ENCODE results near the gene CTNNAL1.
"Not testable (repeated sequence)": the region's sequence is repeated elsewhere in the genome, so short reads cannot be mapped to it uniquely, and the experiment has no call there.

Gene CTNNAL1

DNA sequence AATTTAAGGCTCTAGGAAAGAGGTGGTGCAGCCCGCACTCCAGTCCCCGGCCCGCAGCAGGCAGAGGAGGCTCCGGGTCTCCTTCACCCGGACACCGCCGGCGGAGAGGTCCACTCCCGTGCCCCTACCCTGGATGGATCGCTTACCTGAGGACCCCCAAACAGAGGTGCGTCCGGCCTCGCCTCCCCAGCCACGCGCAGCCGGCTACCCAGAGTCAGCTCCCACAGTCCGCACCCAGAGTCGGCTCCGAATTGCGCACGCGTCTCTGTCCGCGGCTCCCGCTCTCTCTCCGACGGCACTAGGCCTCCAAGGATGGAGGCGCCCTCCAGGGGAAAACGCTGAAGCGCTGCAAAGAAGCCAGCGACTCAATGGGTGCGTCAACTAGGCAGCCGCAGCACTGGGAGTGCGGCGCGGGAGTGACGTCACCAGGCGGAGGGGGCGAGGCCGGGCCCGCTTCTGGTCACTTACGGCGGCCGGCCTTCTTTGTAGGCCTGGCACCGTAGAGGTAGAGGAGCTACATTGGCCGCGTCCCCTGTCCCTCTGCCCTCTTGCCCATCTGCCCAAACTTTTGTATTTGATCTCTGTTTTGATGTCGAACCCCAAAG lies 79.5 kb downstream of the CTNNAL1 start, which contains the start of gene ELP1:
TSS of gene ELP1 (minus strand) at position 407 of the 605 bp plus-strand sequence. CDS start 2,978 bp downstream, outside the sequence.
- peak; percentile 83 to 87 for DNase-seq (ENCODE audit: low read depth in 2 of 2)

DNA sequence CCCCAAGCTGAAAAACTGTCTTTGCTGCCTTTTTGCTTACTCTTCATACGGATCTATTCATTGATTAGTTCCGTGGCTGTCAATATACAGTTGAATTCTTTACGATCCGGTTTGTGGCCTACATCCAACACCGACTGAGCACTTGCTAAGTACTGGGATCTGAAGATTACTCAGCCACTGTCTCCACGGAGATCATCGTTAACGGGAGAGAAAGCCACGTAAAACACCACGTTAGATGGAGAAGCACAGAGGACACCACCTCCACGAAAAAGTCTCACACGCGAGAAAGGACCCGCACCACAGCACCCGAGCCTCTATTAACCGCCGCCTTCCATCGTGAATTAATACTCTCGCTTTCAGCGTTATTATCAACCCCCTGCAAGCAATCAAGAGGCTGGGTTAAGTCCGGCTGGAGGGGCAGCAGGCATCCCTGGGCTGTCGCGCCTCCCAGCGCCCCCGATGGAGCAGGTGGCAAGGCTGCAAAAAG lies 80.0 kb downstream of the CTNNAL1 start:
- no peak for DNase-seq (ENCODE audit: low read depth in 2 of 2)

DNA sequence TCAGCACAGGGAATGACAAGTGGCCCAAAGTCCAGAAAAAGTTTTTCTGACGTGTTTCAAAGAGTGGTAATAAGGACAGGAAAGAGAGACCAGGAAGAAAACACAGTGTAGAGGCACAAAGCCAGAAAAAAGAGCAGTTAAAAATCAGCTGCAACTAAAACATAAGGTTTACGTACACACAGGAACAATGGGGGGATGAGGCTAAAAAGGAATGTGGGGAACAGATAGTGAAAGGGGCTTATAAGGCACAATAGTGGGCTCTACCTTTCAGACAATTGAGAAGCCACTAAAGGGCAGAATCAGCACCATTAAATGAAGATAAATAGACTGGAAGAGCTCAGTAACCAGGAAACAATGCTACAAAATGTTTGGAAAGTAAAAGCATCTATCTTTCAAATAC lies 84.9 kb downstream of the CTNNAL1 start:
- no peak for DNase-seq (ENCODE audit: low read depth in 2 of 2)

DNA sequence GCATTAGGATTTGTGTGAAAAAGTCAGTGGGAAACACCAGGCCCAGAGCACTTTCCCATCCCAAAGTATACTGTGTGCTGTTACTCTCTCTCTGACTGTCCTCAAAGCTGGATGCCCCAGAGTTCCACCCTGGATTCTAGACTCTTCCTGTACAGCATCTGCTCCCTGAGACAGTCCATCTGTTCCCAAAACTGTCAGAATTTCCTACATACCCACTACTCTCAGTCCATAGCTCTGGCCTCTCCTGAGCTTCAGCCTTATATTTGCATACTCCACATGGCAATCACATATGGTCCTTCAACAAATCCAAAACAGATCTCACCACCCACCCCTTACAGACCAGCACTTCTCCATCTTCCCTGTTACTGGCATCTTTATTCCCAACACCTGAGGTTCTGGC lies 88.8 kb downstream of the CTNNAL1 start:
- DNase-seq (ENCODE audit: low read depth in 2 of 2), result no peak

DNA sequence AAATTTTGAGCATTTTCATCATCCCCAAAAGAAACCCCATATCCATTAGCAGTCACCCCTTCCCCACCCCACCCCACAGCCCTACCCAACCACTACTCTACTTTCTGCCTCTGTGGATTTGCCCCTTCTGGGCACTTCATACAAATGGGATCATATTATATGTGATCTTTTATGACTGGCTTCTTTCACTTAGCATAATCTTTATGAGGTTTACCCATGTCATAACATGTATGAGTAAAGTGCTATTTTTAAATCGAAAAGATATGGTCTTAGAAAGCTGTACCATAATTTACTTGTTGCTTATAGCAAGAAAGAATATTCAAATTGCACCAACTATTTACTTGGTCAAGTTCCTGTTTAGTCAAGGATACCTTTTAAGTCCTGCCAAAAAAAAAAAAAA lies 92.1 kb downstream of the CTNNAL1 start:
- DNase-seq (ENCODE audit: low read depth in 2 of 2), result no peak

DNA sequence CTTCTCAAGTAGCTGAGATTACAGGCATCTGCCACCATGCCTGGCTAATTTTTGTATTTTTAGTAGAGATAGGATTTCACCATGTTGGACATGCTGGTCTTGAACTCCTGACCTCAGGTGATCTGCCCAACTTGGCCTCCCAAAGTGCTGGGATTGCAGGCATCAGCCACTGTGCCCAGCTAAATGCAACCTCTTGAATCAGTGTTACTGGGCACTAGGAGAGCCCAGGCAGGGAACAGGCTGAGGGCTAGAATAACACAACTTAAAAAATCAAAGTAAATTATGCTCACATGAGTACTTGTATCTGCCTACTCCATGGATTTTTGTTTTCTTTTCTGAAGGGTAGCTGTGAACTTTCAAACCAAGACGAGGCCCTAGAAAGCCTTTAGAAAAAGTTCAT lies 92.9 kb downstream of the CTNNAL1 start:
- DNase-seq (ENCODE audit: low read depth in 2 of 2), result not testable (repeated sequence)

DNA sequence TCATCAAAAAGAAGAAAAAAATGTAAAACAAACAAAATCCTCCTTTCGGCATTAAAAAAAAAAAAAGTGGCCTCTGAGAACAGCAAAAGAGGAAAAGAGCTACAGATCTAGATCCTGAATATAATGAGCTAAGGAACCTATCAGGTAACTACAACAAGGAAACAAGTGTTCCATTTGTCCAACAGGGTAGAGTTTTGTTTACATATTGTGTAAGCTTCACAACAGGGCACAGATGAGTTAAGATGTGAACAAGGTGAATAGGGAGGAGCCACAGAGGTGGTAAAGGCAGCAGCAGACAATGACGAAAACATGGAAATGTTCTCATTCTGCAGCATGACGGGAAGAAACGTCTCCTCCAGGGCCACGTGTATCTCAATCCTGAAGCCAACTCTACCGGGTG lies 93.8 kb downstream of the CTNNAL1 start:
- DNase-seq (ENCODE audit: low read depth in 2 of 2), result no peak

DNA sequence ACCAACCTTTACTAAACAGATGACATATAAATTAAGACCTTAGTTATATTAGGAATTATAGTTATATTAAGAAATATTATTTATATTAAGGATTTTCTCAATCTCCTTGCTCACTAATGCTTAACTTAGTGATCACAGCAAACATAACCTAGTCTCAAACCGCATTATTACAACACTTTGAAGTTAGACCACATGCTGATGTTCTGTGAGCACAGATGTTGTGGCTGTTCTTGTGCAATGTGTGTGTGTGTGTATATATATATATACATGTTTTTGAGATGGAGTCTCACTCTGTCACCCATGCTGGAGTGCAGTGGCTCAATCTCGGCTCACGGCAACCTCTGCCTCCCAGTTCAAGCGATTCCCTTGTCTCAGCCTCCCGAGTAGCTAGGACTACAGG lies 99.9 kb downstream of the CTNNAL1 start:
- DNase-seq (ENCODE audit: low read depth in 2 of 2), result no peak

DNA sequence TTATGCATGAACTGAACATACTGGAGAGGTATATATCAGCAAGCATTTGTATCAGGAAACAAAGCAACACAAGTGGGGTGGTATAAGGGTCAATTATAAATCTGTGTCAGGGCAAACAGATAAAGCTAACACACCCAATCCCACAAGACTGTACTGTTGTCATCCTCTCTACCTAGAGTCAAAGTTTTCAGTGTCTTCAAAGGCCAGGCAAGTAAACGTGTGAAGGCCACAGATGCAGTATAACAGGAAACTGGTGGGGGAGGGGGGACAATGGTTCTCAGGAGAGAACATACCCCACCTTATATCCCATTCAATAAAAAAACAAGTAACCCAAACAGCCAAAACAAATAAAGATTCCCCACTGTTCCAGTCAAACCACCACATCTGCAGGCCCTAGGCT lies 101.5 kb downstream of the CTNNAL1 start:
- DNase-seq (ENCODE audit: low read depth in 2 of 2), result no peak

DNA sequence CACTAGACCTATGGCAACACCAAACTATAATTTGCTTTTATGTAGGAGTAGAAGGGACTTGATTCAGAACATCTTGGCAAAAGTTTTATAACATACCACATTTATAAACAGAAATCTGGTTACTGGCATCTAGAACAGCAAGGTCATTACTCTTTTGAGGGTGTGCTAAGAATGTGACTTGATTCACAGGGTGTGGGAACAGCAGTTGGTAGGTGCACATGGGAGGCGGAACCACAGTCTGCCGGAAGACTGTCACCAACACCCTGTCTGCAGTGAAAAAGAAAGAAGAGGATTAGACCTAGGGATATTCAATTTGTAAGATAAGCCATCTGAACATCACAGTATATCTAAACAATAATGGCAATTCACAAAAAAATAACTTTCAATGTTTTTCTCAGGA lies 102.4 kb downstream of the CTNNAL1 start:
- DNase-seq (ENCODE audit: low read depth in 2 of 2), result no peak

DNA sequence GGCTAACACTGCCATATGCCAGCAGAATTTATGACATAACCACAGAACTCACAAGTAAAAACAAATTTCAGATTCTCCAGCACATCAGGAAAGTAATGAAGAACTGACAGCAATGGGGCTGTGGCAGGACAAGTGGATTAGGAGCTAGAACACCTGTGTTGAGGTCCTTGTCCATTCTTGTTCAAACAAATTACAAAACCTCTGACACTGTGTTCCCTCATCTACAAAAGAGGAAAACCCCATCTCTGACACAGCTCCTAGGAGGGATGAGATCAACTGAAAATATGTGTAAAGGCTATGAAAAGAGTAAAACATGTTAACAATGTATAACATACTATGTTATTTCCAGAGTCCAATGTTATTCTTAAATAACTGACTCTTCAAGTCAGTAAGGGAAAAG lies 102.9 kb downstream of the CTNNAL1 start:
- no peak for DNase-seq (ENCODE audit: low read depth in 2 of 2)

DNA sequence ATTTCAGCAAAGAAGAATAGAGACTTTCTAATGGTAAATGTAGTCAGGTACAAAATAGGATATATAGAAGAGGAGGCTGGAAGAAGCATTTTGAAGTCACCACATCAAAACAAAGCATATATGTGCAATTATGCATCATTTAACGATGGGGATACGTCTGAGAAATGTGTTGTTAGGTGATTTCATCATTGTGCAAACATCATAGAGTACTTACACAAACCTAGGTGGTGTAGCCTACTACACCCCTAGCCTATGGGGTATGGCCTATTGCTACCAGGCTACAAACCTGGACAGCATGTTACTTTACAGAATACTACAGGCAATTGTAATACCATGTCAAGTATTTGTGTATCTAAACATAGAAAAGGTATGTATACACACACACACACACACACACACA lies 107.8 kb downstream of the CTNNAL1 start:
- DNase-seq (ENCODE audit: low read depth in 2 of 2), result no peak

DNA sequence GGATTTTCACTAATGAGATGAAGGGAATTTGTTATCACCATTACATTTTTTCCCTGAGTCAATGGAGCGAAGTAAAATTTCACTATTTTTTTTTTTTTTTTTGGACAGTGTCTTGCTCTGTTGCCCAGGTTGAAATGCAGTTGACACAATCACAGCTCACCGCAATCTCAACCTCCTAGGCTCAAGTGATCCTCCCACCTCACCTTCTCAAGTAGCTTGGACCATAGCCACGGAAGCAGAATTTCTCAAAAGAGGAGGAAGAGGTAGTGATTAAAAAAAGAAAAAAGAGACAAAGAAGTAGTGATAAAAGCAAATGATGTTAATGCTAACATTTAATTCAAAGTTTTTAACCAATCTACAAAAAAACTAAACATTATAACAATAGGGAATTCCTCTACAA lies 109.1 kb downstream of the CTNNAL1 start:
- no peak for DNase-seq (ENCODE audit: low read depth in 2 of 2)

DNA sequence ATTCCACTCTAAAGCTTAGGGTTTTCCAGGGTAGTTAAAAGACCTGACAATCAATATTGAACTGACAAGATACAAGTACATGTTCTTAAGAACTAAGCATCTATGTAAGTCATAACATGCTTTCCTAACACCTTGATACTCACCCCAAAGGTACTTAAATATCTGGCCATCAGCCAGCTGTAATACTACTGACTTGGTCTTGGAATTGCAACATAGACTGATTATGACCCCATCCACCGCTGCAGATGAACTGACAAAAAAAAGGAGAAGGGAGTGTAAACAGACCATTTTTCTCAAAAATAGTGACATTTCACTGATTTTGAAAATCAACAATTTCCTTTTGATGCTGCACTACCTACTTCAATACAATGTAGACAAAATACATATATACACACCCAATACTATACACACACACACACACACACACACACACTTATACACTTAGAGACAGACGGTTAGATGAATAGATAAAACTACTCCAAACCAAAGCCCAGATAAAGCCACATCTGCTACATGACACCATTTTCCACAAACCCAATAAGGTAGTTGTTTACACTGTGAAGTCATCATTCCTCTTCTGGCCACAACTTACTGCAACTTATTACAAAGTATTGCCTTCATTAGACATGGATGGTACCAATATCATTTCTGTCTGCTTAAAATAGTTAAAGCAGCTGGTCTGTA lies 109.7 kb downstream of the CTNNAL1 start:
- DNase-seq (ENCODE audit: low read depth in 2 of 2), result no peak

DNA sequence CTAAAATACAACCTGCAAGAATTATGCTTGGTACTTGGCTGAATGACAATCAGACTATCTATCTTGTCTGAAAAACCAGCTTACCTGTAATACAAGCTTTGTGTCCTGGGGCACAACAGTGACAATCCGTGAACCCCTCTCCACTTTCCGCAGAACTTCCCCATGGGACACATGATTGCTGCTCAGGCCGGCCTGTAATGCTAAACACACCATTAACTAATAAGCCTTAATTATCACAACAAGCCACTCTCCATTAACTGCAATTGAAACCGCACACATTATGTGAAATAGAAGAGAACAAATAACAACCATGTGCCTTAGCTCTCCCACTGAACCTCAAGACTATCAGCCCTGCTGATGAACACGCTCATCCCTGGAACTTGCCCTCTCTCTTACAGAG lies 113.1 kb downstream of the CTNNAL1 start:
- no peak for DNase-seq (ENCODE audit: low read depth in 2 of 2)

DNA sequence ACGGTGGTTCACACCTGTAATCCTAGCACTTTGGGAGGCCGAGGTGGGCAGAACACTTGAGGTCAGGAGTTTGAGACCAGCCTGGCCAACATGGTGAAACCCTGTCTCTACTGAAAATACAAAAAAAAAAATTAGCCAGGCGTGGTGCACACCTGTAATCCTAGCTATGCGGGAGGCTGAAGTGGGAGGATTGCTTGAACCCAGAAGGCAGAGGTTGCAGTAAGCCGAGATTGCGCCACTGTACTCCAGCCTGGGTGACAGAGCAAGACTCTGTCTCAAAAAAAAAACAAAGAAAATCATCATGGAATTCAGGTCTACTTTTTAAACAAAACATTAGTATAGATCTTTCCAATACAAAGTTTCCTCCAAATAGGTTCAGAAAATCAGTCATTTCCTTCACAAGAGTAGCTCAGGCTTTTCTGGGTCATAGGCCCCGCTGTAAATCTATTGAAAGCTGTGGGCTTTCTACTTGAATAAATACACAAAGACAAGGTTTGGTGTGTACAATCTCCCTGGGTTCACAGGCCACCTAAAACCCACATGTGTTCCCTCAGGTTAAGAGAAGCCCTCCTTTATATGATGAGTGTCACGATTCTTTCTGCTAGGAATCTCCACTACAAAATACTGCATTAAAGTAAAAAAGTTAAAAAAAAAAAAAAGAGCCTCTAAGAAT lies 114.1 kb downstream of the CTNNAL1 start:
- not testable (repeated sequence) for DNase-seq (ENCODE audit: low read depth in 2 of 2)

DNA sequence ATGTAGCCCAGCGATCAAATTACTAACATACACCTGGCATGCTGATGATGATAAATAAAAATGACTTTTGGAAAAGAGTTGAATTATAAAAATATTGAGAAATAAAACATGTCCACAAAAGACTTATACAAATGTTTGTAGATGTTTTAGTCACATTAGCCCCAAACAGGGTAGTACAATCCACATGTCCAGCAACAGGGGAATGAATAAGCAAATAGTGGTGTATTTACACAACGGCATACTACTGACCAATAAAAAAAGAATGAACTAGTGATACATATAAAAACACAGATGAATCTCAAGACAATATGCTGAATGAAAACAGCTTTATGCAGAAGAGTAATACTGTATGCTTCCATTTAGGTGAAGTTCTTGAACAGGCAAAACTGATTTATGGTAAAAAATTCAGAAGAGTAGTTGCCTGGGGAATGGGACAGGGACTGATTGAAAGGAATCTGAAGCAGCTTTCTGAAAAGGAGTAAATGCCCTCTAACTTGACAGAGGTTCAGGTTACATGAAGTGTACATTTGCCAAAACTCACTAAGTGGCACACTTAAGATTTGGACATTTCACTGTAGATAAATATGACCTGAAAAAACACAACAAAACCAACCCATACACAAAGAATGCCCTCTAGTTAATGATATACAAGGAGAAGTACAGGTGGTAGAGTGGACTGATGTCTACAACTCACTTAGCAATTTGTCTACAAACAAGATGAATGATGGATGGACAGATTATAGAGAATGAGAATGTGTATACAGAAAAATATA lies 115.8 kb downstream of the CTNNAL1 start:
- DNase-seq (ENCODE audit: low read depth in 2 of 2), result no peak

DNA sequence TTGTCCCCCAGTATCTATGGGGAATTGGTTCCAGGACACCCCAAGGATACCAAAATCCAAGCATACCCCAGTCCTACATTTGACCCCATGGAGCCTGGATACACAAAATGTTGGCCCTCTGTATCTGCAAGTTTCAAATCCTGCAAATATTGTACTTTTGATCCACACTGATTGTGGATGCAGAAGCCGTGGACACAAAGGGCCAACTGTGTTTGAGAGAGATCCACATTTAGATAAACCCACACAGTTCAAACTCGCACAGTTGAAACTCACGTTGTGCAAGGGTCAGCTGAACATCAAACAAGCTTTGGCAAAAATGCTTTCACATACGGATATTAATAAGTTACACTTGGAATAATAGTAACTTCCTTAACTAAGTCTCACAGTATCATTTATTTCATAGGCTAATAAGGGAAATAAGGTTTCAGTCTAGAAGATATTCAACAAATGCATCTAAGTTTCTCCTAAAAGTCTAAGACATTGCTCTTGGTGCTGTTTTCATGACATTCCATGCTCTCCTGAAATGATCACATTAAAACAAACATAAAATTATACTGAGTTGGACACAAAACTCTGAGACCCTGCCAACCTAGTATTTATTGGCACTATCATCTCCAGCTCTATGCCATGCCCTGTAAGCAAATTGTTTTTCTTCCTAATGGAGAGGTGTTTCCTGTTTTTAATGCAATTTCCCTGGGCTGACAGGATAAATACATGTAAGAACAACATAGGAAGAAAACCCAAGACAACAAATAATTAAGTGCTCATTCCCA lies 118.9 kb downstream of the CTNNAL1 start:
- DNase-seq (ENCODE audit: low read depth in 2 of 2), result no peak
